HepG2 (cell line): ENCODE measurements around the gene FAM174C. TPM values are rescaled to one million over a fixed set of nuclear protein-coding genes. Genes with fewer than 3 reads are reported as not detected.

ENCODE experiments used
- ATAC-seq: fragments of 200-7000 bp; cut with Tn5 transposase; 3 replicates; pipeline ENCODE4 v1.9.1; 2020; ENCODE audit warnings: mild to moderate bottlenecking, moderate library complexity
- BruUV-seq: library from RNA; stranded (reverse); fragments of 400-500 nt; replicated peaks from 2 replicates; lab custom pipeline; 2021; lab: Mats Ljungman, UMichigan
- CTCF ChIA-PET: fragments of 300-600 bp; formaldehyde crosslinking; extraction: SDS; loops from one replicate; lab custom pipeline; 2021; ENCODE audit warnings: low total read pairs, inconsistent platforms, low intra/inter-chr PET ratio; lab: Yijun Ruan, JAX
- POLR2A ChIA-PET: fragments of 350-600 bp; sonication (Branson Sonifier 250); formaldehyde crosslinking; loops from one replicate; lab custom pipeline; 2020; ENCODE audit warnings: antibody characterized with exemption, inconsistent platforms; lab: Yijun Ruan, JAX
- DNase-seq: peaks from one replicate; pipeline ENCODE4 v3.0.0-alpha.2; 2015; ENCODE audit warnings: low spot score
- FAIRE-seq: peaks from 3 replicates; lab custom pipeline; 2011; peaks lifted over from hg19 to GRCh38; lab: Jason Lieb, UNC
- H2AFZ ChIP-seq: one replicate; pipeline ENCODE4 v1.6.1; 2011; ENCODE audit warnings: low read length, inconsistent platforms
- H3K27ac ChIP-seq: fragments of 300-600 bp; 3 replicates; pipeline ENCODE4 v1.8.0; 2011; ENCODE audit warnings: mixed run types, mild to moderate bottlenecking, mixed read lengths, low read length, inconsistent platforms; ENCODE audit not compliant: insufficient read depth; ENCODE audit errors: extremely low read length
- H3K27me3 ChIP-seq, 2 experiments: fragments of 200-600 bp in 1 of 2; 2 replicates in 1 of 2; 3 replicates in 1 of 2; pipeline versions ENCODE4 v1.6.0 to v1.8.0; 2011; ENCODE audit warnings: low read length in 2 of 2, mild to moderate bottlenecking in 2 of 2, moderate library complexity in 2 of 2, inconsistent platforms in 1 of 2; ENCODE audit not compliant: insufficient read depth in 2 of 2, control insufficient read depth in 1 of 2
- H3K36me3 ChIP-seq, 2 experiments: fragments of 200-600 bp in 1 of 2; replicated peaks in 1 of 2; 2 replicates in 1 of 2; 3 replicates in 1 of 2; pipeline versions ENCODE4 v1.5.1 to v1.8.0; 2011; ENCODE audit warnings: low read length in 2 of 2, inconsistent platforms in 1 of 2; ENCODE audit not compliant: insufficient read depth in 2 of 2, control insufficient read depth in 1 of 2
- H3K4me1 ChIP-seq: 2 replicates; pipeline ENCODE4 v1.5.1; 2012; ENCODE audit warnings: low read length, inconsistent platforms; ENCODE audit not compliant: insufficient read depth
- H3K4me2 ChIP-seq: 2 replicates; pipeline ENCODE4 v1.6.0; 2011; ENCODE audit warnings: low read depth, low read length, inconsistent platforms
- H3K4me3 ChIP-seq, 3 experiments: fragments of 200-600 bp in 1 of 3; sonication (generic), shearing (Covaris generic) in 1 of 3; replicated peaks in 1 of 3; 2 replicates each; pipeline ENCODE4 v1.5.1; 2011 to 2016; ENCODE audit warnings: low read length in 3 of 3, inconsistent platforms in 2 of 3, low read depth in 2 of 3, mild to moderate bottlenecking in 2 of 3, control low read depth in 1 of 3, mixed read lengths in 1 of 3; ENCODE audit not compliant: insufficient read depth in 1 of 3
- H3K79me2 ChIP-seq: one replicate; pipeline ENCODE4 v1.6.1; 2011; ENCODE audit warnings: low read length, inconsistent platforms; ENCODE audit not compliant: insufficient read depth
- H3K9ac ChIP-seq: 2 replicates; pipeline ENCODE4 v1.6.0; 2011; ENCODE audit warnings: mild to moderate bottlenecking, low read depth, low read length, inconsistent platforms; ENCODE audit not compliant: insufficient read depth
- H3K9me3 ChIP-seq: 2 replicates; pipeline ENCODE4 v1.5.1; 2012; ENCODE audit warnings: mild to moderate bottlenecking, low read length
- H4K20me1 ChIP-seq: 2 replicates; pipeline ENCODE4 v1.6.0; 2011; ENCODE audit warnings: inconsistent platforms, mild to moderate bottlenecking, low read length, moderate library complexity; ENCODE audit not compliant: insufficient read depth
- AGO2 ChIP-seq: fragments of 200-400 bp; formaldehyde crosslinking; optimal IDR thresholded peaks from 2 replicates; pipeline ENCODE3; 2017; ENCODE audit warnings: mild to moderate bottlenecking, low read depth, low read length, moderate library complexity
- GTF3A ChIP-seq: sonication (generic); formaldehyde crosslinking; conservative IDR thresholded peaks from 2 replicates; pipeline ENCODE4 v1.4.0; 2020; ENCODE audit warnings: mild to moderate bottlenecking, missing genetic modification reagents
- PHF8 ChIP-seq: sonication (generic); formaldehyde crosslinking; IDR thresholded peaks from 2 replicates; pipeline ENCODE4 v1.5.0; 2020; ENCODE audit warnings: missing genetic modification reagents
- SCMH1 ChIP-seq: sonication (generic); formaldehyde crosslinking; IDR thresholded peaks from 2 replicates; pipeline ENCODE4 v1.9.0; 2021; ENCODE audit warnings: missing genetic modification reagents, mild to moderate bottlenecking, borderline replicate concordance
- THAP8 ChIP-seq: sonication (generic); formaldehyde crosslinking; IDR thresholded peaks from 2 replicates; pipeline ENCODE4 v1.5.1; 2020; ENCODE audit warnings: missing genetic modification reagents, mild to moderate bottlenecking, borderline replicate concordance
- ZBTB38 ChIP-seq: sonication (generic); formaldehyde crosslinking; IDR thresholded peaks from 2 replicates; pipeline ENCODE4 v1.5.1; 2020; ENCODE audit warnings: mild to moderate bottlenecking, missing genetic modification reagents
- ZNF687 ChIP-seq: sonication (generic); formaldehyde crosslinking; IDR thresholded peaks from 2 replicates; pipeline ENCODE4 v1.5.1; 2020; ENCODE audit warnings: mild to moderate bottlenecking, missing genetic modification reagents, moderate library complexity
- WGBS: methylation state at CpG from one replicate; pipeline ENCODE4 v1.1.6; 2017; ENCODE audit warnings: low lambda C conversion rate; 5-methylcytosine and 5-hydroxymethylcytosine counted together
- in situ Hi-C: cut with HindIII; loops from 2 replicates; pipeline ENCODE4 v1.10.0; 2017; ENCODE audit warnings: low pct_unique_long_range_greater_than_20kb; ENCODE audit not compliant: extremely low pct_ligation_motif_present
- intact Hi-C: fragments of 100-400 bp; cut with micrococcal nuclease; formaldehyde crosslinking; loops from one replicate; pipeline ENCODE4 v1.10.0; 2022; ENCODE audit not compliant: unreplicated experiment
- polyA plus RNA-seq, 8 experiments: library from polyadenylated mRNA; depleted of rRNA in 3 of 8; stranded (reverse) in 7 of 8; unstranded in 1 of 8; fragments of >200 nt; fragmentation: Illumina TruSeq in 4 of 8; extraction: Trizol in 4 of 8; gene quantifications; 2 replicates each; pipeline versions ENCODE4 v1.2.1 to v1.2.3, GENCODE V29; 2011 to 2016; ENCODE audit warnings: low read depth in 4 of 8, missing spikeins in 1 of 8, mixed read lengths in 1 of 8; ENCODE audit not compliant: insufficient read depth in 1 of 8
- total RNA-seq, 5 experiments: library from RNA; depleted of rRNA; stranded (reverse); fragments of >200 nt; fragmentation: Illumina TruSeq; extraction: Trizol; gene quantifications; 2 replicates each; pipeline ENCODE4 v1.2.3, GENCODE V29; 2016; ENCODE audit warnings: low read depth in 1 of 5
- TF ChIP-seq, protein P1 (sequence below): sonication (generic); formaldehyde crosslinking; IDR thresholded peaks from 2 replicates; pipeline ENCODE4 v1.4.0; 2020; ENCODE audit warnings: missing genetic modification reagents
- TF ChIP-seq, protein P2 (sequence below): sonication (generic); formaldehyde crosslinking; IDR thresholded peaks from 2 replicates; pipeline ENCODE4 v1.4.0; 2020; ENCODE audit warnings: missing genetic modification reagents

FAM174C gene
- total and polyA plus RNA-seq, 2 of the 13 experiments (the other 11 are each of a cell fraction or from before 2014, with no cell fraction given): 19.5 to 31.3 TPM

- TF ChIP-seq GTF3A (CRISPR knock-in tag): no peak
- TF ChIP-seq THAP8: no peak
Measured at GRCh38 chr19:1229924-1230782, 45.2 kb upstream of the FAM174C start (continued).

- Histone ChIP-seq H3K36me3 (peaks cover 4% of the 10 kb centered on the region in 2 experiments; a peak in 2 of 5 replicates), H3K9ac (no peak overlapping the region), H3K27ac (no peak overlapping the region), H3K27me3 (no peaks in the 10 kb centered on the region), H3K79me2 (no peaks in the 10 kb centered on the region), H4K20me1 (no peaks in the 10 kb centered on the region), H3K9me3 (no peaks in the 10 kb centered on the region), H3K4me2 (no peak overlapping the region), H3K4me1 (peaks cover 24% of the 10 kb centered on the region), H2AFZ (no peak overlapping the region), H3K4me3 (no peak overlapping the region)
- DNase-seq (no peak), ATAC-seq (no peak), FAIRE-seq (no peak)
- ChIA-PET POLR2A (interaction anchor here (0.5 kb wide), 1 partner anchor 633 kb away, joined by 3 read pairs; no protein-coding TSS in a partner anchor), CTCF (no interaction called here)
- 91% methylated on average over 26 of the region's 38 CpGs for WGBS
- in situ Hi-C loops (no loop called here), intact Hi-C loops (no loop called here)
- BruUV-seq: no TSS peak
- TF ChIP-seq, protein P1, sequence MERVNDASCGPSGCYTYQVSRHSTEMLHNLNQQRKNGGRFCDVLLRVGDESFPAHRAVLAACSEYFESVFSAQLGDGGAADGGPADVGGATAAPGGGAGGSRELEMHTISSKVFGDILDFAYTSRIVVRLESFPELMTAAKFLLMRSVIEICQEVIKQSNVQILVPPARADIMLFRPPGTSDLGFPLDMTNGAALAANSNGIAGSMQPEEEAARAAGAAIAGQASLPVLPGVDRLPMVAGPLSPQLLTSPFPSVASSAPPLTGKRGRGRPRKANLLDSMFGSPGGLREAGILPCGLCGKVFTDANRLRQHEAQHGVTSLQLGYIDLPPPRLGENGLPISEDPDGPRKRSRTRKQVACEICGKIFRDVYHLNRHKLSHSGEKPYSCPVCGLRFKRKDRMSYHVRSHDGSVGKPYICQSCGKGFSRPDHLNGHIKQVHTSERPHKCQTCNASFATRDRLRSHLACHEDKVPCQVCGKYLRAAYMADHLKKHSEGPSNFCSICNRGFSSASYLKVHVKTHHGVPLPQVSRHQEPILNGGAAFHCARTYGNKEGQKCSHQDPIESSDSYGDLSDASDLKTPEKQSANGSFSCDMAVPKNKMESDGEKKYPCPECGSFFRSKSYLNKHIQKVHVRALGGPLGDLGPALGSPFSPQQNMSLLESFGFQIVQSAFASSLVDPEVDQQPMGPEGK (CRISPR knock-in tag): 0 out of 2 replicates have a peak, but pooled peaks have one; percentile 14
- TF ChIP-seq, protein P2, sequence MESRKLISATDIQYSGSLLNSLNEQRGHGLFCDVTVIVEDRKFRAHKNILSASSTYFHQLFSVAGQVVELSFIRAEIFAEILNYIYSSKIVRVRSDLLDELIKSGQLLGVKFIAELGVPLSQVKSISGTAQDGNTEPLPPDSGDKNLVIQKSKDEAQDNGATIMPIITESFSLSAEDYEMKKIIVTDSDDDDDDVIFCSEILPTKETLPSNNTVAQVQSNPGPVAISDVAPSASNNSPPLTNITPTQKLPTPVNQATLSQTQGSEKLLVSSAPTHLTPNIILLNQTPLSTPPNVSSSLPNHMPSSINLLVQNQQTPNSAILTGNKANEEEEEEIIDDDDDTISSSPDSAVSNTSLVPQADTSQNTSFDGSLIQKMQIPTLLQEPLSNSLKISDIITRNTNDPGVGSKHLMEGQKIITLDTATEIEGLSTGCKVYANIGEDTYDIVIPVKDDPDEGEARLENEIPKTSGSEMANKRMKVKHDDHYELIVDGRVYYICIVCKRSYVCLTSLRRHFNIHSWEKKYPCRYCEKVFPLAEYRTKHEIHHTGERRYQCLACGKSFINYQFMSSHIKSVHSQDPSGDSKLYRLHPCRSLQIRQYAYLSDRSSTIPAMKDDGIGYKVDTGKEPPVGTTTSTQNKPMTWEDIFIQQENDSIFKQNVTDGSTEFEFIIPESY (CRISPR knock-in tag): peak; percentile 89
- TF ChIP-seq AGO2: peak; percentile 47
- no peak for TF ChIP-seq PHF8 (CRISPR knock-in tag)
- TF ChIP-seq ZNF687: 0 out of 2 replicates have a peak, but pooled peaks have one; percentile 13
- TF ChIP-seq ZBTB38: peak; percentile 73
- TF ChIP-seq SCMH1 (CRISPR knock-in tag): no peak
Measured at GRCh38 chr19:1230783-1231489, 44.4 kb upstream of the FAM174C start.
